Measurements from ENCODE around the gene ING5.

ING5 gene

DNA sequence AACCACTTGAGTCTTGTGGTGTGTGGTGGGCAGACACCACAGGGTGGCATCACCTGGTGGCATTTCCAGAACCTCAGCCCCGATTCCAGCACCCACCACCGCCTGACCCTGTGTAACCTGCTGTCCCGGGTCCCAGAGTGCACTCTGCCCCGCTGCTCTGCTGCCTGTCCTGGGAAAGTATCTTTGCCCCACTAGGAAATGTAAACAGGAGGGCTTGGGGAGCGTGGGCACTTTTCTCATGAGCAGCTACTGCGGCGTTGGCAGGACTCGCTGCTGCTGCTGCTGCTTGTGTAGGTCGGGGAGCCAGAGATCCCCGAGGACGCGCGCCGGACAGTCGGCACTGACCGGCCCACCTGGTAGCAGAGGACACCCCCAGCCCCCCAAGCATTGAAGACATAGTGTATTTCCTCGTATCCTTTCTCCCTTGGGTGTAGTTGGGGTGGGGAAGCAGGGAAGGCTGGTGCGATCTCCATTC lies 28.6 kb upstream of the ING5 start:
- Histone ChIP-seq H3K27me3 (ENCODE audit: control insufficient read depth, insufficient read depth, low read length) (no peaks in the 10 kb centered on the region), H3K4me3 (ENCODE audit: low read depth, low read length) (no peak overlapping the region), H3K36me3 (ENCODE audit: control insufficient read depth, insufficient read depth, low read length) (peaks cover 90% of the 10 kb centered on the region), H3K4me1 (ENCODE audit: control insufficient read depth, insufficient read depth, low read length) (no peaks in the 10 kb centered on the region), H3K9ac (ENCODE audit: low read length) (no peak overlapping the region), H3K27ac (ENCODE audit: low read depth, low read length) (no peak overlapping the region), H3K9me3 (ENCODE audit: control insufficient read depth, insufficient read depth, low read depth, low read length) (no peaks in the 10 kb centered on the region)

DNA sequence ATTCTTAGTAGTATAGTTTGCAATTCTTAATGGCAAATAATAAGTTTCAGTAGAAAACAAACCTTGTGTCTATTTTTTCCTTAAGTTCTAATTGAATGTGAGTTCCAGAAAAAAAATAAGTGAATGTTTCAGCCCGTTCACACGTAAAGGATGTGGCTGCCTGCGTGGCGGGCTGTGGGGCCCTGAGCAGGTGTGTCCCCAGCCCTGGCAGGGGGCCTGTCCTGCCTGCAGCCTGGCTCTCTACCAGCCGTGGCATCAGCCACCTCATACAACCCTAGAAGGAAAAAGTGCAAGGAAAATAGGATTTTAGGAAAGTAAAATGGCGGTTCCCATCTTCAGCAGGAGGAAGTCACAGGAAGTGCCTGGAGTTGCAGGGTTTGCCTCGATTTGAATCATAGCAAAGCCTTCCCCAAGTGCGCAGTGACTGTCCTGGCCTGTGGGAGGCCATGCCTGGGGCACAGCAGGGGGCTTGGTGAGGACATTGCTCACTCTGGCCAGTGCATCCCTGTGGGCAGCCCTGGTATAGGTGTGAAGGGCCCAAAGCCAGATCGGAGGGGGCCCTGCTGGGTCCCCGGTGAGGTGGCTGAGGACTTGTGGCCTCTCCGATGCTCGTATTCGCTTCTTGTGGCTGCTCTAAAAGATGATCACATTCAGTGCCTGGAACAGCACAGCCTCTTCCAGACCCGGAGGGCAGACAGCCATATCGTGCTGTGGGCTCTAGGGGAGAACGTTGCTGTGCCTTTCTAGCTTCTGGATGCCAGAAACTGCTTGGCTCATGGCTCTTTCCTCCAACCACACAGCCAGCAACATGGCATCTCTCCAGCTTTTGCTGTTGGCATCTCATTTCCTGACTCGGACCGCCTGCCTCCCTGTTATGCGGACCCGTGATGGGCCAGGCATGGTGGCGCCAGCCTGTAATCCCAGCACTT lies 27.8 kb upstream of the ING5 start:
- no peak overlapping the region for H3K4me3 ChIP-seq (ENCODE audit: low read depth, low read length)
- no peaks in the 10 kb centered on the region for H3K27me3 ChIP-seq (ENCODE audit: control insufficient read depth, insufficient read depth, low read length)
- H3K9me3 ChIP-seq (ENCODE audit: control insufficient read depth, insufficient read depth, low read depth, low read length) = no peaks in the 10 kb centered on the region
- peaks cover 90% of the 10 kb centered on the region for H3K36me3 ChIP-seq (ENCODE audit: control insufficient read depth, insufficient read depth, low read length)
- no peak overlapping the region for H3K27ac ChIP-seq (ENCODE audit: low read depth, low read length)
- H3K4me1 ChIP-seq (ENCODE audit: control insufficient read depth, insufficient read depth, low read length) = no peaks in the 10 kb centered on the region
- H3K9ac ChIP-seq (ENCODE audit: low read length) = no peak overlapping the region

GRCh38 chr2:241675885-241676284 lies 26.0 kb upstream of the ING5 start:
- no peaks in the 10 kb centered on the region for H3K27me3 ChIP-seq (ENCODE audit: control insufficient read depth, insufficient read depth, low read length)
- peaks cover 88% of the 10 kb centered on the region for H3K36me3 ChIP-seq (ENCODE audit: control insufficient read depth, insufficient read depth, low read length)
- no peaks in the 10 kb centered on the region for H3K4me1 ChIP-seq (ENCODE audit: control insufficient read depth, insufficient read depth, low read length)
- no peak overlapping the region for H3K9ac ChIP-seq (ENCODE audit: low read length)
- H3K9me3 ChIP-seq (ENCODE audit: control insufficient read depth, insufficient read depth, low read depth, low read length) = no peaks in the 10 kb centered on the region
- H3K27ac ChIP-seq (ENCODE audit: low read depth, low read length) = no peak overlapping the region
- no peak overlapping the region for H3K4me3 ChIP-seq (ENCODE audit: low read depth, low read length)

GRCh38 chr2:241676665-241677064 lies 25.2 kb upstream of the ING5 start:
- no peak overlapping the region for H3K27ac ChIP-seq (ENCODE audit: low read depth, low read length)
- H3K36me3 ChIP-seq (ENCODE audit: control insufficient read depth, insufficient read depth, low read length) = peaks cover 88% of the 10 kb centered on the region
- no peaks in the 10 kb centered on the region for H3K4me1 ChIP-seq (ENCODE audit: control insufficient read depth, insufficient read depth, low read length)
- no peak overlapping the region for H3K9ac ChIP-seq (ENCODE audit: low read length)
- H3K4me3 ChIP-seq (ENCODE audit: low read depth, low read length) = no peak overlapping the region
- H3K27me3 ChIP-seq (ENCODE audit: control insufficient read depth, insufficient read depth, low read length) = no peaks in the 10 kb centered on the region
- no peaks in the 10 kb centered on the region for H3K9me3 ChIP-seq (ENCODE audit: control insufficient read depth, insufficient read depth, low read depth, low read length)

DNA sequence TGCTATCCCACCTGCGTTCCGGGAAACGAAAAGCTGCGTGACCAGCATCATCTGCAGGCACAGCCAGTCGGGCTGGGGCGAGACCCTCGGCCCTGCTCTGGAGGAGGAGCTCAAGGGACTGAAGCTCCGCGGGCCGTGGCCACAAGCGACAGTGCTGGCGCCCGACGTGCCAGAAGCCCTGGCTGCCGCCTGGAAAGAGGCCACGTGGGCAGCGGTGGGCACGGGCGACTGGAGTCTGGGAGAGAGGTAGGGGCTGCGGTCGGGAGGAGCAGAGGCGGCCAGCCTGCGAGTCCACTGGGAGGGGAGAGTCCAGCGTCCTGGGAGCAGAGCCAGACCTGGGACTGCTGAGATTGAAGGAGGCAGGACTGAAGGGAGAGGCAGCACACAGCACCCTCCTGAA lies 24.4 kb upstream of the ING5 start:
- no peaks in the 10 kb centered on the region for H3K27me3 ChIP-seq (ENCODE audit: control insufficient read depth, insufficient read depth, low read length)
- no peak overlapping the region for H3K9ac ChIP-seq (ENCODE audit: low read length)
- H3K4me1 ChIP-seq (ENCODE audit: control insufficient read depth, insufficient read depth, low read length) = no peaks in the 10 kb centered on the region
- no peaks in the 10 kb centered on the region for H3K9me3 ChIP-seq (ENCODE audit: control insufficient read depth, insufficient read depth, low read depth, low read length)
- no peak overlapping the region for H3K4me3 ChIP-seq (ENCODE audit: low read depth, low read length)
- H3K27ac ChIP-seq (ENCODE audit: low read depth, low read length) = no peak overlapping the region
- peaks cover 88% of the 10 kb centered on the region for H3K36me3 ChIP-seq (ENCODE audit: control insufficient read depth, insufficient read depth, low read length)

DNA sequence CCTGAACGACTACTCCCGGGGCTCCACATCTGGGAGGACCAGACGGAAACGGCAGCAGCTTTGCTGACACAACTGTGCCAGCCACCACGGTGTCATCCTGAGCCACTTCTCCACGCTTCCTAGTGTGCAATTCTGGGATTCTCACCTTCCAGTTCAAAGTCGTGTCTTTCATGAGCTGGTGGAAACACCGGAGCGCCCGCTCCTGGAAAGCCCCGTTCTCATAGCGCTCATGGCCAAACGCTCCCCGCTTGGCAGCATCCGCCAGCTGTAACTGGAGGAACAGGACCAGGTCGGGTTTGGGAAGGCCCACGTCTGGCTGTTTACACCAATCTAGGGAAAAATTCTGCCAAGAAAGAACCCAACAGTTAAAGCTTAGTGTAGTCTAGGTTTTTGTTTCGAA lies 23.5 kb upstream of the ING5 start:
- H3K27me3 ChIP-seq (ENCODE audit: control insufficient read depth, insufficient read depth, low read length) = no peaks in the 10 kb centered on the region
- H3K9ac ChIP-seq (ENCODE audit: low read length) = no peak overlapping the region
- no peak overlapping the region for H3K4me3 ChIP-seq (ENCODE audit: low read depth, low read length)
- no peaks in the 10 kb centered on the region for H3K9me3 ChIP-seq (ENCODE audit: control insufficient read depth, insufficient read depth, low read depth, low read length)
- peaks cover 88% of the 10 kb centered on the region for H3K36me3 ChIP-seq (ENCODE audit: control insufficient read depth, insufficient read depth, low read length)
- no peak overlapping the region for H3K27ac ChIP-seq (ENCODE audit: low read depth, low read length)
- H3K4me1 ChIP-seq (ENCODE audit: control insufficient read depth, insufficient read depth, low read length) = no peaks in the 10 kb centered on the region

DNA sequence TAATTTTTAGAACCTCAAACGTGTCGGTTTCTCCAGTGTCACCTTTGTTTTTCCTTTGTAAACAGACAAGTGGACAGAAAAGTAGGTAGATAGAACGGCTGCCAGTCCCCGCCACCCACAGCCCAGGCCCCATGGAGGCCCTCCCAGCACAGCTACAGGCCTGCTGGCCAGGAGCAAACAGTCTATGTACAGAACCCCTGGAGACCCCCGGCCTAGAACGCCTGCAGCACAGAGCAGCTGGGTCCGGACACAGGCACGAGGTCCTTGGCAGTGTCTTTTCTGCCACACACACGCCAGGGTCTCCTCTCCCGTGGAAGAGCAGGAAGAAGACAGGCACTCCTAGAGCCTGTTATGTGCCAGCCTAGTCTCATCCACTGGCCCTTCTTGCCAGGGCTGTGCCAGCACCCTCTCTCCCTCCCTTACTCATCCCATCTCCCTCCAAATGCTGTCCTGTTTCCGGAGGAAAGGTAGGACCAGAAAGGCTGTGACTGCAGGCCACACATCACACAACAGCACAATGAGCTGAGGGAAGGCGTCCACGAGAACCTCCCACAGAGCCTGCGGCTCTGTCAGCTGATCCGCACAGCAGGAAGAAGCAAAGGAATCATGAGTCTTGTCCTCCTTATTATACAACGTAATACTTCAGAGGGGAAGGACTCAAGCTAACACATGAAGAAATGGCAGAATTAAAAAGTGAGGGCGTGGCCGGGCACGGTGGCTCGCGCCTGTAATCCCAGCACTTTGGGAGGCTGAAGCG lies 22.9 kb upstream of the ING5 start:
- Histone ChIP-seq H3K27ac (ENCODE audit: low read depth, low read length) (no peak overlapping the region), H3K36me3 (ENCODE audit: control insufficient read depth, insufficient read depth, low read length) (peaks cover 93% of the 10 kb centered on the region), H3K9me3 (ENCODE audit: control insufficient read depth, insufficient read depth, low read depth, low read length) (no peaks in the 10 kb centered on the region), H3K27me3 (ENCODE audit: control insufficient read depth, insufficient read depth, low read length) (no peaks in the 10 kb centered on the region), H3K4me1 (ENCODE audit: control insufficient read depth, insufficient read depth, low read length) (no peaks in the 10 kb centered on the region), H3K4me3 (ENCODE audit: low read depth, low read length) (no peak overlapping the region), H3K9ac (ENCODE audit: low read length) (no peak overlapping the region)

GRCh38 chr2:241680044-241680443 lies 21.8 kb upstream of the ING5 start:
- Histone ChIP-seq H3K9me3 (ENCODE audit: control insufficient read depth, insufficient read depth, low read depth, low read length) (no peaks in the 10 kb centered on the region), H3K4me3 (ENCODE audit: low read depth, low read length) (no peak overlapping the region), H3K36me3 (ENCODE audit: control insufficient read depth, insufficient read depth, low read length) (peaks cover 94% of the 10 kb centered on the region), H3K27me3 (ENCODE audit: control insufficient read depth, insufficient read depth, low read length) (no peaks in the 10 kb centered on the region), H3K4me1 (ENCODE audit: control insufficient read depth, insufficient read depth, low read length) (no peaks in the 10 kb centered on the region), H3K9ac (ENCODE audit: low read length) (no peak overlapping the region), H3K27ac (ENCODE audit: low read depth, low read length) (no peak overlapping the region)

GRCh38 chr2:241680827-241681599 lies 20.8 kb upstream of the ING5 start:
- Histone ChIP-seq H3K4me3 (ENCODE audit: low read depth, low read length) (no peak overlapping the region), H3K27ac (ENCODE audit: low read depth, low read length) (no peak overlapping the region)

GRCh38 chr2:241686324-241686649 lies 15.6 kb upstream of the ING5 start:
- peak overlapping the region; percentile 81 for H3K4me3 ChIP-seq (ENCODE audit: low read depth, low read length)
- H3K36me3 ChIP-seq (ENCODE audit: control insufficient read depth, insufficient read depth, low read length) = peaks cover 56% of the 10 kb centered on the region
- peak overlapping the region; percentile 98 for H3K9ac ChIP-seq (ENCODE audit: low read length)
- H3K27ac ChIP-seq (ENCODE audit: low read depth, low read length) = peak overlapping the region; percentile 92
- peaks cover 9% of the 10 kb centered on the region for H3K4me1 ChIP-seq (ENCODE audit: control insufficient read depth, insufficient read depth, low read length)
- no peaks in the 10 kb centered on the region for H3K9me3 ChIP-seq (ENCODE audit: control insufficient read depth, insufficient read depth, low read depth, low read length)
- H3K27me3 ChIP-seq (ENCODE audit: control insufficient read depth, insufficient read depth, low read length) = no peaks in the 10 kb centered on the region

More at GRCh38 chr2:241680827-241681599, 20.8 kb upstream of the ING5 start:
- H3K9ac ChIP-seq (ENCODE audit: low read length) = no peak overlapping the region
- H3K9me3 ChIP-seq (ENCODE audit: control insufficient read depth, insufficient read depth, low read depth, low read length) = no peaks in the 10 kb centered on the region
- no peaks in the 10 kb centered on the region for H3K27me3 ChIP-seq (ENCODE audit: control insufficient read depth, insufficient read depth, low read length)
- H3K36me3 ChIP-seq (ENCODE audit: control insufficient read depth, insufficient read depth, low read length) = peaks cover 89% of the 10 kb centered on the region
- peaks cover 3% of the 10 kb centered on the region; the same call in 1 of the 2 replicates for H3K4me1 ChIP-seq (ENCODE audit: control insufficient read depth, insufficient read depth, low read length)
